ENCODE data around the gene CCDC170. TPM values are rescaled to one million over a fixed set of nuclear protein-coding genes. Genes with fewer than 3 reads are reported as not detected.

The CCDC170 gene
- total RNA-seq, 1 experiment from 2014 or later, result 0.12 TPM

DNA sequence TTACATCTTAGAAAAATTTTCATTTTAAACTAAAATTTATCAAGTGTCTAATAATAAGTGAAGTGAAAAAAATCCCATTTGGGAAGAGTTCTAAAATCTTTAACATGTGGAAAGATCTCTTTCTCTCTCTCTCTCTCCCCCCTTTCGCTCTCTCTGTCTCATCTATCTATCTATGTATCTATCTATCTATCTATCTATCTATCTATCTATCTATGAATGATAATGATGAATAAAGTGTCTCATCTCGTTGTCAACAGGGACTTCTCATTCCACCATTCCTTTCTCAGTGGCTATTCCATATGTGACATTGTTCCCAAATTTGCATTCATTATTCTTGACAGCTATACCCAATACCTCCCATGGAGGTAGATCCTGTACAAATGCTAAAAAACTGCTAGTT lies 15.2 kb downstream of the CCDC170 start:
- intact Hi-C loops (cut with micrococcal nuclease), result no loop called here
- ChIA-PET RAD21 (ENCODE audit: low non-redundant PET in 1 of 2, low total read pairs in 2 of 2, uncharacterized antibody in 2 of 2, unreplicated experiment in 2 of 2) (no interaction called here), CTCF (no interaction called here), POLR2A (no interaction called here)
- H3K79me2 ChIP-seq (ENCODE audit: insufficient read depth, low read length), result no peaks in the 10 kb centered on the region
- H3K9ac ChIP-seq (ENCODE audit: low read length), result no peak overlapping the region
- no peak overlapping the region for H2AFZ ChIP-seq (ENCODE audit: low read depth, low read length, poor library complexity, severe bottlenecking)
- DNase-seq (ENCODE audit: low read depth, low spot score) (no peak), ATAC-seq (no peak)
- H3K4me2 ChIP-seq (ENCODE audit: low read length), result no peak overlapping the region
- no peaks in the 10 kb centered on the region for H4K20me1 ChIP-seq (ENCODE audit: insufficient read depth)
- H3K27ac ChIP-seq (ENCODE audit: low read depth, low read length), result no peak overlapping the region
- H3K9me2 ChIP-seq (ENCODE audit: insufficient read depth), result no peaks in the 10 kb centered on the region
- no peaks in the 10 kb centered on the region for H3K27me3 ChIP-seq (ENCODE audit: insufficient read depth, low read length)
- H3K4me1 ChIP-seq (ENCODE audit: control insufficient read depth in 1 of 2, insufficient read depth in 2 of 2, low read length in 2 of 2), result no peaks in the 10 kb centered on the region
- no peak overlapping the region for H3K4me3 ChIP-seq (replicated peaks in 1 of 2; ENCODE audit: low read depth in 1 of 2, low read length in 2 of 2)
- H3K36me3 ChIP-seq (ENCODE audit: control insufficient read depth in 1 of 2, insufficient read depth in 2 of 2, low read length in 2 of 2), result no peaks in the 10 kb centered on the region
- BruUV-seq (replicated peaks), result no TSS peak
- no peaks in the 10 kb centered on the region for H3K9me3 ChIP-seq (ENCODE audit: control insufficient read depth in 1 of 2, insufficient read depth in 1 of 2, low read depth in 1 of 2, low read length in 2 of 2)
- TF ChIP-seq ZFX (IDR thresholded peaks at IDR 0.05) (no peak), RAD21 (IDR thresholded peaks at IDR 0.05; ENCODE audit: low read depth) (no peak), SRF (IDR thresholded peaks at IDR 0.05; ENCODE audit: low read depth) (no peak)

DNA sequence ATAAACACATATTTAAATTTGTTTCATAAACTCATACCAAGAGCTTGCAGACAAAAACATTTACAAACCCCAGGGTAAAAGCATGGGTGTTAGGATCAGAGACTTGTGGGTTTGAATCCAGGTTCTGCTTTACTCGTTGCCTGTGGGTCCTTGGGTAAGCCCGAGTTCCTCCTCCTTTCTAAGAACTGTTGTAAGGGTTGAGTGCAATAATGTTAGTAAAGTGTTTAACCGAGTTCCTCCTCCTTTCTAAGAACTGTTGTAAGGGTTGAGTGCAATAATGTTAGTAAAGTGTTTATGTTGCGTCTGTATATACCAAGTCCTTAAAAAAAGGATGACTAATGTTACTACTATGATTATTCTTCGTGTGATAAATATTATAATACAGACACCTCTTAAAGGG lies 18.7 kb downstream of the CCDC170 start:
- Histone ChIP-seq H4K20me1 (ENCODE audit: insufficient read depth) (no peaks in the 10 kb centered on the region), H3K4me3 (replicated peaks in 1 of 2; ENCODE audit: low read depth in 1 of 2, low read length in 2 of 2) (no peak overlapping the region), H3K4me2 (ENCODE audit: low read length) (no peak overlapping the region), H2AFZ (ENCODE audit: low read depth, low read length, poor library complexity, severe bottlenecking) (no peak overlapping the region), H3K4me1 (ENCODE audit: control insufficient read depth in 1 of 2, insufficient read depth in 2 of 2, low read length in 2 of 2) (no peaks in the 10 kb centered on the region), H3K27ac (ENCODE audit: low read depth, low read length) (no peak overlapping the region), H3K9ac (ENCODE audit: low read length) (no peak overlapping the region), H3K9me2 (ENCODE audit: insufficient read depth) (no peaks in the 10 kb centered on the region), H3K36me3 (ENCODE audit: control insufficient read depth in 1 of 2, insufficient read depth in 2 of 2, low read length in 2 of 2) (no peaks in the 10 kb centered on the region), H3K9me3 (ENCODE audit: control insufficient read depth in 1 of 2, insufficient read depth in 1 of 2, low read depth in 1 of 2, low read length in 2 of 2) (no peaks in the 10 kb centered on the region), H3K79me2 (ENCODE audit: insufficient read depth, low read length) (no peaks in the 10 kb centered on the region), H3K27me3 (ENCODE audit: insufficient read depth, low read length) (no peaks in the 10 kb centered on the region)
- intact Hi-C loops (cut with micrococcal nuclease), result no loop called here
- ChIA-PET RAD21 (ENCODE audit: low non-redundant PET in 1 of 2, low total read pairs in 2 of 2, uncharacterized antibody in 2 of 2, unreplicated experiment in 2 of 2) (no interaction called here), POLR2A (no interaction called here), CTCF (no interaction called here)
- DNase-seq (ENCODE audit: low read depth, low spot score), result no peak
- no peak for ATAC-seq
- BruUV-seq (replicated peaks), result no TSS peak
- TF ChIP-seq, protein P1, sequence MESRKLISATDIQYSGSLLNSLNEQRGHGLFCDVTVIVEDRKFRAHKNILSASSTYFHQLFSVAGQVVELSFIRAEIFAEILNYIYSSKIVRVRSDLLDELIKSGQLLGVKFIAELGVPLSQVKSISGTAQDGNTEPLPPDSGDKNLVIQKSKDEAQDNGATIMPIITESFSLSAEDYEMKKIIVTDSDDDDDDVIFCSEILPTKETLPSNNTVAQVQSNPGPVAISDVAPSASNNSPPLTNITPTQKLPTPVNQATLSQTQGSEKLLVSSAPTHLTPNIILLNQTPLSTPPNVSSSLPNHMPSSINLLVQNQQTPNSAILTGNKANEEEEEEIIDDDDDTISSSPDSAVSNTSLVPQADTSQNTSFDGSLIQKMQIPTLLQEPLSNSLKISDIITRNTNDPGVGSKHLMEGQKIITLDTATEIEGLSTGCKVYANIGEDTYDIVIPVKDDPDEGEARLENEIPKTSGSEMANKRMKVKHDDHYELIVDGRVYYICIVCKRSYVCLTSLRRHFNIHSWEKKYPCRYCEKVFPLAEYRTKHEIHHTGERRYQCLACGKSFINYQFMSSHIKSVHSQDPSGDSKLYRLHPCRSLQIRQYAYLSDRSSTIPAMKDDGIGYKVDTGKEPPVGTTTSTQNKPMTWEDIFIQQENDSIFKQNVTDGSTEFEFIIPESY (IDR thresholded peaks at IDR 0.05; ENCODE audit: extremely low read depth, insufficient replicate concordance, low read length), result no peak
- no peak for TF ChIP-seq TCF7L2 (IDR thresholded peaks at IDR 0.05; ENCODE audit: borderline replicate concordance, extremely low read depth, insufficient read depth, insufficient read length)
- no peak for TF ChIP-seq SP1 (IDR thresholded peaks at IDR 0.05; ENCODE audit: low read depth)
- TF ChIP-seq ZNF274 (IDR thresholded peaks at IDR 0.05; ENCODE audit: low read depth, low read length), result no peak
- no peak for TF ChIP-seq POLR2AphosphoS5 (IDR thresholded peaks at IDR 0.05; ENCODE audit: low read depth, low read length)
- no peak for TF ChIP-seq CEBPB (IDR thresholded peaks at IDR 0.05; ENCODE audit: low read depth)
- TF ChIP-seq, protein P2, sequence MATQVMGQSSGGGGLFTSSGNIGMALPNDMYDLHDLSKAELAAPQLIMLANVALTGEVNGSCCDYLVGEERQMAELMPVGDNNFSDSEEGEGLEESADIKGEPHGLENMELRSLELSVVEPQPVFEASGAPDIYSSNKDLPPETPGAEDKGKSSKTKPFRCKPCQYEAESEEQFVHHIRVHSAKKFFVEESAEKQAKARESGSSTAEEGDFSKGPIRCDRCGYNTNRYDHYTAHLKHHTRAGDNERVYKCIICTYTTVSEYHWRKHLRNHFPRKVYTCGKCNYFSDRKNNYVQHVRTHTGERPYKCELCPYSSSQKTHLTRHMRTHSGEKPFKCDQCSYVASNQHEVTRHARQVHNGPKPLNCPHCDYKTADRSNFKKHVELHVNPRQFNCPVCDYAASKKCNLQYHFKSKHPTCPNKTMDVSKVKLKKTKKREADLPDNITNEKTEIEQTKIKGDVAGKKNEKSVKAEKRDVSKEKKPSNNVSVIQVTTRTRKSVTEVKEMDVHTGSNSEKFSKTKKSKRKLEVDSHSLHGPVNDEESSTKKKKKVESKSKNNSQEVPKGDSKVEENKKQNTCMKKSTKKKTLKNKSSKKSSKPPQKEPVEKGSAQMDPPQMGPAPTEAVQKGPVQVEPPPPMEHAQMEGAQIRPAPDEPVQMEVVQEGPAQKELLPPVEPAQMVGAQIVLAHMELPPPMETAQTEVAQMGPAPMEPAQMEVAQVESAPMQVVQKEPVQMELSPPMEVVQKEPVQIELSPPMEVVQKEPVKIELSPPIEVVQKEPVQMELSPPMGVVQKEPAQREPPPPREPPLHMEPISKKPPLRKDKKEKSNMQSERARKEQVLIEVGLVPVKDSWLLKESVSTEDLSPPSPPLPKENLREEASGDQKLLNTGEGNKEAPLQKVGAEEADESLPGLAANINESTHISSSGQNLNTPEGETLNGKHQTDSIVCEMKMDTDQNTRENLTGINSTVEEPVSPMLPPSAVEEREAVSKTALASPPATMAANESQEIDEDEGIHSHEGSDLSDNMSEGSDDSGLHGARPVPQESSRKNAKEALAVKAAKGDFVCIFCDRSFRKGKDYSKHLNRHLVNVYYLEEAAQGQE (IDR thresholded peaks at IDR 0.05; ENCODE audit: low read depth), result no peak
